NCI-H187 (cell line): ENCODE measurements around the gene ANK2.

Source experiments
- DNase-seq, 2 experiments: peaks; one replicate each; lab custom pipeline; 2025; lab: John Stamatoyannopoulos, UW

Gene ANK2

GRCh38 chr4:113344100-113344499, 294.6 kb downstream of the ANK2 start:
- DNase-seq, result no peak

GRCh38 chr4:113347245-113347644, 297.8 kb downstream of the ANK2 start:
- DNase-seq, result no peak

- DNase-seq, result no peak
Measured at GRCh38 chr4:113349430-113349829, 300.0 kb downstream of the ANK2 start.

GRCh38 chr4:113350576-113350975, 301.1 kb downstream of the ANK2 start:
- DNase-seq, result no peak

DNA sequence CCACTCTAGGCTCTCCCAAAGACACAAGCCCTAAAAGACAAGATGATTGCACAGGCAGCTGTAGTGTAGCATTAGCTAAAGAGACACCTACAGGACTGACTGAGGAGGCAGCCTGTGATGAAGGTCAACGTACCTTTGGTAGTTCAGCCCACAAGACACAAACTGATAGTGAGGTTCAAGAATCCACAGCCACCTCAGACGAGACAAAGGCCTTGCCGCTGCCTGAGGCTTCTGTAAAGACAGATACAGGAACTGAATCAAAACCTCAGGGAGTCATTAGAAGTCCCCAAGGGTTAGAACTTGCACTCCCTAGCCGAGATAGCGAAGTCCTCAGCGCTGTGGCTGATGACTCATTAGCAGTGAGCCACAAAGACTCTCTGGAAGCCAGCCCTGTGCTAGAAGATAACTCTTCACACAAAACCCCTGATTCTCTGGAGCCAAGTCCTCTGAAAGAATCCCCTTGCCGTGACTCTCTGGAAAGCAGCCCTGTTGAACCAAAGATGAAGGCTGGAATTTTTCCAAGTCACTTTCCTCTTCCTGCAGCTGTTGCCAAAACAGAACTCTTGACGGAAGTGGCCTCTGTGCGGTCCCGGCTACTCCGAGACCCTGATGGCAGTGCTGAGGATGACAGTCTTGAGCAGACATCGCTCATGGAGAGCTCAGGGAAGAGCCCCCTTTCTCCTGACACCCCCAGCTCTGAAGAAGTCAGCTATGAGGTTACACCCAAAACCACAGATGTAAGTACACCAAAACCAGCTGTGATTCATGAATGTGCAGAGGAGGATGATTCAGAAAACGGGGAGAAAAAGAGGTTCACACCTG, 306.3 kb downstream of the ANK2 start:
- DNase-seq, result no peak

DNA sequence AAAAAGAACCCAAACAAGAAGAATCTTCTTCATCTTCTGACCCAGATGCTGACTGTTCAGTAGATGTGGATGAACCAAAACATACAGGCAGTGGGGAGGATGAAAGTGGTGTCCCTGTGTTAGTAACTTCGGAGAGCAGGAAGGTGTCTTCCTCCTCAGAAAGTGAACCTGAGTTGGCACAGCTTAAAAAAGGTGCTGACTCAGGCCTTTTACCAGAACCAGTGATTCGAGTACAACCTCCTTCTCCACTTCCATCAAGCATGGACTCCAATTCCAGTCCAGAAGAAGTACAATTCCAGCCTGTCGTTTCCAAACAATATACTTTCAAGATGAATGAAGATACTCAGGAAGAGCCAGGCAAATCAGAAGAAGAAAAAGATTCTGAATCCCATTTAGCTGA, 307.0 kb downstream of the ANK2 start:
- DNase-seq, result no peak

DNA sequence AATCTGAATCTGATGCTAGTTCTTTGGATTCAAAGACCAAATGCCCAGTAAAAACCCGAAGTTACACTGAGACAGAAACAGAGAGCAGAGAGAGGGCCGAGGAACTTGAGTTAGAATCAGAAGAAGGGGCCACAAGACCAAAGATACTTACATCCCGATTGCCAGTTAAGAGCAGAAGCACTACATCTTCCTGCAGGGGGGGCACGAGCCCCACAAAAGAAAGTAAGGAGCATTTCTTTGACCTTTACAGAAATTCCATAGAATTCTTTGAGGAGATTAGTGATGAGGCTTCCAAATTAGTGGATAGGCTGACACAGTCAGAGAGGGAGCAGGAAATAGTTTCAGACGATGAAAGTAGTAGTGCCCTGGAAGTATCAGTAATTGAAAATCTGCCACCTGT, 309.3 kb downstream of the ANK2 start:
- DNase-seq, result no peak

GRCh38 chr4:113365377-113365776, 315.9 kb downstream of the ANK2 start:
- no peak for DNase-seq

DNA sequence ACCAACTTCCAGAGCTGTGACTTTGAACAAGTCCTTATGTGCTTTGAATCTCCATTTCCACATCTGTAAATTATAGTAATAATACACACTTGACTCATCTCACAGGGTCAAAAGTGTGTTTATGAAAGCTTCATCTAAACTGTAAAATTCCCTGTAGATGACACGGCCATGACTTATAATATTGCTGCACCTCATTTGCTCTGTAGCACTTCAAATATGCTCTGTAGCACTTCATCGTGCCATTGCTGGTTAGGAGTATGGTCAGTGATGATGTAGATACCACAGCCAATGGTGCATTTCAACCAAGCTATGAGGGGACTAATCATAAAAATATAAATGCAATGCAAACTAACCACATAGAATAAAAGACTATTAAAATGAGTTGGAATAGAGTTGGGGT, 318.6 kb downstream of the ANK2 start:
- no peak for DNase-seq

DNA sequence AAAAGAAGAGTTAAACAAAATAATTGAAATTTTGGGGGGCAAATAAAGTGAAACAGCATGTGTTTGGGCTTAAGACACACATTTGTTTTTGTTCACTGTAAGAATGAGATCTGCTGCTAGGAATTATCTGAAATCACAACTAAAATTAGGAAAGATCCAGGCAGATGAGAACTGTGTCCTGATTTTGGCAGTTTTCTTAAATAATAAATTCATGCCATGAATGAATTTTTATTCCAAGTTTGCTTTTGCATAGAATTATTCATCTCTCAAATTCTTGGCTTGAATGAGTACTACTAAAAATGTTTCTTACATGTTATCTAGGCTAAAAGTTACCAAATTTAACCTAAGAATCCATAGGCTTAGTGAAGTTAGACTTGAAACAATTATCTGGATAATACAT, 321.7 kb downstream of the ANK2 start:
- no peak for DNase-seq

GRCh38 chr4:113375964-113376666, 326.7 kb downstream of the ANK2 start:
- DNase-seq, result no peak

- no peak for DNase-seq
Measured at GRCh38 chr4:113378836-113379235, 329.4 kb downstream of the ANK2 start.

GRCh38 chr4:113382704-113383103, 333.3 kb downstream of the ANK2 start:
- DNase-seq, result no peak

GRCh38 chr4:113383111-113383785, 333.8 kb downstream of the ANK2 start:
- no peak for DNase-seq

DNA sequence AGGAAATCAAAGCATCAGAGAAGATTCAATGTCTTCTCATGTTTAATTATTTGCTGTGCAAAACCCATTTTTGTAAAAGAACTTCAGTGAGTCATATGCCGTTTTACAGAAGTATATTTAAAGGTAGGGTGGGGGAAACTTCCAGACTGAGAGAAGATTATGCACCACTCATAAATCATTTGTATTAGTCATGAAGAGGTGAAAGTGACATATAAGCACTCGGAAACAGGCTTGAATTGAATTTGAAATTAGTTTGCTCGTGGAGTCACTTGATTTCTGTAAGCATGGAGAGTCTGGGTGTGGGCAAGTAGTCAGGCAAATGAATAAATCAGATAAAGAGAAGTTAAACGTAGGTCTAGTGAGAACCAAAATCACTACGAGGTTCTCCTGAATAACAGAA, 335.1 kb downstream of the ANK2 start:
- DNase-seq, result no peak

- DNase-seq, result no peak
Measured at GRCh38 chr4:113385281-113385899, 335.9 kb downstream of the ANK2 start.

GRCh38 chr4:113389160-113389559, 339.7 kb downstream of the ANK2 start:
- no peak for DNase-seq

DNA sequence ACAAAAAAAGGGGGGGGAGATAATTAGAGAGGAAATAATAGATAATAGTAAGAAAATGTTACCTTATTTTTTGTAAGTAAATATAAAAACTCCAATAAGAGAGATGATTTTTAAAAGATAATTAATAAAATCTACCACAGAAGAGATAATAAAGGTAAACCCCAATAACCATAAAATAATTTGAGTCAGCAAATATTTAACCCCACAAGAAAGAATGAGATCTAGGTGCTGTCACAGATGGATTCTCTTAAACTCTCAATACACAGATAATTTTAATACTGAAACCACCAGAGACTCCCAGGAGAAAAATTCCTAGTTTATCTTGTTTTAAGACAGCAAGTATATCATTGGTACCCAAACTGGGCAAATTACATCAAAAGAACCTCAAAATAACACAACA, 341.4 kb downstream of the ANK2 start:
- DNase-seq, result no peak

GRCh38 chr4:113394108-113394729, 344.8 kb downstream of the ANK2 start:
- DNase-seq, result no peak

DNA sequence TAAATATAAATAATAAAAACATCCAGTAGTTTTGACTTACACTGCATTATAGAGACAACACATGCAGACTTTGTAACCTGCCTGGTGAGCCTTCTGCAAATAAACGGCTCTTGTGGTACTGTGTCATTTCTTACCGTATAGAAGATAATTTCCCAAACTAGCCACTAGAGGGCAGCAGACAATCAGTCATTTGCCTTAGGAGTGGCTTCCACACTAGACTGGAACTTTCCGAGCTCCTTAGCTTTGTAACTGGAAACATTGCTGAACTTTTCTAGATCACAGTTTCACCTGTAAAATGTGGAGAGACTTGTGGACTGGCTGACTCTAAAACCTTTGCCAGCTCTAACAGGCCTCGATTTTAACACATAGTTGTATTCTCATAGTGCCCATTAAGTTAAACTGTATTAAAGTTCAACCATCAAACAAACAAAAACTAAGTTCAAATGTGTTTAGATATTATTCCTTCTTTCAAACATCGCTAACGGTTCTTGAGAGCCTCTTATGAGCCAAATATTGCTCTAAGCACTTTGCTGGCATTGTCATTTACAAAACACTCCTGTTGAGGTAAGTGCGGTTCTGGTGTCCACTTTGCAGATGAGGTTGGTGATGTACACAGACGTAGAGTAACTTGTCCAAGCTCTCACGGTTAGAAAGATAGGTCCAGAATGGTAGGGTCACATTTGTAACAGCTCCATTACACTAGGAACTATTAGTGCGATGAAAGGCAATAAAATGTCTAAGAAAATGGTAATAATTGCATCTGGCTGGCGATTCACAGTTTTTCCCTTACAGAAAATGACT, 345.5 kb downstream of the ANK2 start:
- peak; percentile 1 to 16 for DNase-seq

DNA sequence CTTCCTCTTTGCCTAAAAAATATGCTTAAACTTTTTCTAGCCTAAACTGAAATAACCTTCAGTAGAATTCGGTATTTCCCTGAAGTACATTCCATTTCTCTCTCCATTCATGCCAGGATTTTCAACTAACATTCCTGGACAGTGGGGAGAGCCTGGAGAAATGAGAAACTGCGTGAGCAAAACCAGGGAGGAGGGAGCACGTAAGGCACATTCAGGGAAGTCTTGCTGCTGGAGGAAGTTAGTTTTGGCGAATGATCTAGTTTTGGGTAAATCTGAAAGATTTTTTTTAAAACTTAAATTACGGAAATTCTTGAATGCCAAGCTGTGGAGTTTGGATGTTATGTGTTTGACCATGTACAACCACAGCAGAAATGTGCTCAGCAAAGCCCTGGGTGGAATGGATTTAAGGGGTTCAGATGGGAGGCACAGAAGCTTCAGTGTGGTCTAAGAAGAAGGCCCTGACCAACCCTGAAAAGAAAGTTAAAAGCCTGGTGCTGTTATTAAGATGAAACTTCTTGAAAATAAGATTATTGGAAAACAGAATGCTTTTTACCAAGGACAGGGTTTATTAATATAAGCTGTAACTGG, 347.8 kb downstream of the ANK2 start:
- DNase-seq, result no peak
